BE2C (cell line): ENCODE data around the gene CPEB1.

Experiments
- DNase-seq: peaks from one replicate; pipeline ENCODE4 v3.0.0-alpha.2; 2020
- H3K27me3 ChIP-seq: fragments of 250-450 bp; sonication (Bioruptor Pico); 2 replicates; pipeline ENCODE4 v1.5.1; 2020; ENCODE audit warnings: mild to moderate bottlenecking
- H3K36me3 ChIP-seq: fragments of 250-450 bp; sonication (Bioruptor Pico); 2 replicates; pipeline ENCODE4 v1.5.1; 2020; ENCODE audit warnings: mild to moderate bottlenecking
- H3K4me1 ChIP-seq: fragments of 250-450 bp; sonication (Bioruptor Pico); 2 replicates; pipeline ENCODE4 v1.5.1; 2020
- H3K4me3 ChIP-seq: 2 replicates; pipeline ENCODE4 v1.5.1; 2011; ENCODE audit warnings: low read depth, low read length
- H3K9me3 ChIP-seq: fragments of 250-450 bp; sonication (Bioruptor Pico); 2 replicates; pipeline ENCODE4 v1.5.1; 2020
- TF ChIP-seq, protein P1 (sequence below): IDR thresholded peaks from 2 replicates; pipeline ENCODE4 v1.5.1; 2012; ENCODE audit warnings: mild to moderate bottlenecking, low read depth, low read length

Gene CPEB1

GRCh38 chr15:82597815-82598214 is 49.3 kb downstream of the CPEB1 start:
- H3K27me3 ChIP-seq: peaks cover 38% of the 10 kb centered on the region
- no peaks in the 10 kb centered on the region for H3K36me3 ChIP-seq
- no peak overlapping the region for H3K4me3 ChIP-seq
- TF ChIP-seq, protein P1, sequence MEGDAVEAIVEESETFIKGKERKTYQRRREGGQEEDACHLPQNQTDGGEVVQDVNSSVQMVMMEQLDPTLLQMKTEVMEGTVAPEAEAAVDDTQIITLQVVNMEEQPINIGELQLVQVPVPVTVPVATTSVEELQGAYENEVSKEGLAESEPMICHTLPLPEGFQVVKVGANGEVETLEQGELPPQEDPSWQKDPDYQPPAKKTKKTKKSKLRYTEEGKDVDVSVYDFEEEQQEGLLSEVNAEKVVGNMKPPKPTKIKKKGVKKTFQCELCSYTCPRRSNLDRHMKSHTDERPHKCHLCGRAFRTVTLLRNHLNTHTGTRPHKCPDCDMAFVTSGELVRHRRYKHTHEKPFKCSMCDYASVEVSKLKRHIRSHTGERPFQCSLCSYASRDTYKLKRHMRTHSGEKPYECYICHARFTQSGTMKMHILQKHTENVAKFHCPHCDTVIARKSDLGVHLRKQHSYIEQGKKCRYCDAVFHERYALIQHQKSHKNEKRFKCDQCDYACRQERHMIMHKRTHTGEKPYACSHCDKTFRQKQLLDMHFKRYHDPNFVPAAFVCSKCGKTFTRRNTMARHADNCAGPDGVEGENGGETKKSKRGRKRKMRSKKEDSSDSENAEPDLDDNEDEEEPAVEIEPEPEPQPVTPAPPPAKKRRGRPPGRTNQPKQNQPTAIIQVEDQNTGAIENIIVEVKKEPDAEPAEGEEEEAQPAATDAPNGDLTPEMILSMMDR: no peak
- no peak for DNase-seq
- no peaks in the 10 kb centered on the region for H3K4me1 ChIP-seq
- no peaks in the 10 kb centered on the region for H3K9me3 ChIP-seq

- Histone ChIP-seq H3K4me1 (no peaks in the 10 kb centered on the region), H3K36me3 (no peaks in the 10 kb centered on the region), H3K27me3 (peaks cover 42% of the 10 kb centered on the region), H3K9me3 (no peaks in the 10 kb centered on the region), H3K4me3 (no peak overlapping the region)
- TF ChIP-seq, protein P1: no peak
- DNase-seq: no peak
Observed at GRCh38 chr15:82595766-82596165, 51.4 kb downstream of the CPEB1 start.

DNA sequence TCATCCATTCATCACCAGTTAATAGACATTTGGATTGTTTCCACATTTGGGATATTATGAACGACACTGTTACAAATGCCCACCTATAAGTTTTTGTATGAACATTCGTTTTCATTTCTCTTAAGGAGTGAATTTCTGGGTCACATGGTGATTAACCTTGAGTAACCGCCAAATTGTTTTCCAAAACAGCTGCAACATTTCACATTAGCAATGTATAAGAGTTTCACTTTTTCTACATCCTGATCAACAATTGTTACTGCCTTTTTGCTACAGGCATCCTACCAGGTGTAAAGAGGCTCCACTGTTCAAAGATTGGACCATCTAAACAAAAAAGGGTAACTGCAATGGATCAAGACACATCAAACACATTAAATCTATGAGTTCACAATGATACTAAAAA is 52.0 kb downstream of the CPEB1 start:
- TF ChIP-seq, protein P1: no peak
- Histone ChIP-seq H3K4me3 (no peak overlapping the region), H3K9me3 (no peaks in the 10 kb centered on the region), H3K4me1 (no peaks in the 10 kb centered on the region), H3K27me3 (peaks cover 47% of the 10 kb centered on the region), H3K36me3 (no peaks in the 10 kb centered on the region)
- no peak for DNase-seq

DNA sequence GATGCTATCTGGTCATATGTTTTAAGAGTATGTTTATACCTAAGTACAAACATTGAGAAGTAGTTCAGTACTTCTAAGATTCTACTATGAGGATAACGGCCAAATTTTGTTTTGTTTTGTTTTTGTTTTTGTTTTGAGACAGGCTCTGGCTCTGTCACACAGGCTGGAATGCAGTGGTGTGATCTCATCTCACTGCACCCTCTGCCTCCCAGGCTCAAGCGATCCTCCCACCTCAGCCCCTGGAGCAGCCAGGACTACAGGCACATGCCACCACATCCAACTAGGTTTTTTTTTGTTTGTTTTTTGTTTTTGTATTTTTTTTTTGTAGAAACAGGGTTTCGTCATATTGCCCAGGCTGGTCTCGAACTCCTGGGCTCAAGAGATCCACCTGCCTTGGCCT is 59.4 kb downstream of the CPEB1 start:
- TF ChIP-seq, protein P1: no peak
- H3K4me3 ChIP-seq: no peak overlapping the region
- H3K4me1 ChIP-seq: no peaks in the 10 kb centered on the region
- DNase-seq: no peak
- H3K9me3 ChIP-seq: no peaks in the 10 kb centered on the region
- H3K27me3 ChIP-seq: peaks cover 63% of the 10 kb centered on the region
- H3K36me3 ChIP-seq: no peaks in the 10 kb centered on the region

- no peaks in the 10 kb centered on the region for H3K9me3 ChIP-seq
- H3K36me3 ChIP-seq: no peaks in the 10 kb centered on the region
- H3K27me3 ChIP-seq: peaks cover 74% of the 10 kb centered on the region
- H3K4me3 ChIP-seq: no peak overlapping the region
- TF ChIP-seq, protein P1: no peak
- no peak for DNase-seq
- no peaks in the 10 kb centered on the region for H3K4me1 ChIP-seq
Observed at GRCh38 chr15:82585072-82585471, 62.1 kb downstream of the CPEB1 start.

DNA sequence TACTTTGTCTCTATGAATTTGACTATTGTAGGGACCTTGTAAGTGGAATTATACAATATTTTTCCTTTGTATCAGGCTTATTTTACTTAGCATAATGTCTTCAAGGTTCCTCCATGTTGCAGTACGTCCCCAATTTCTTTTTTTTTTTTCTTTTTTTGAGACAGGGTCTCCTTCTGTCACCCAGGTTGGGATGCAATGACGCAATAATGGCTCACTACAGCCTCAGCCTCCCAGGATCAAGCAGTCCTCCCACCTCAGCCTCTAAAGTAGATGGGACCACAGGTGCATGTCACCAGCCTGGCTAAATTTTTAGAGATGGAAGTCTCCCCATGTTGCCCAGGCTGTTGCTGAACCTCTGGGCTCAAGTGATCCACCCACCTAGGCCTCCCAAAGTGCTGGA is 66.5 kb downstream of the CPEB1 start:
- peaks cover 52% of the 10 kb centered on the region for H3K27me3 ChIP-seq
- no peak for DNase-seq
- TF ChIP-seq, protein P1: no peak
- H3K9me3 ChIP-seq: no peaks in the 10 kb centered on the region
- no peaks in the 10 kb centered on the region for H3K36me3 ChIP-seq
- no peaks in the 10 kb centered on the region for H3K4me1 ChIP-seq
- H3K4me3 ChIP-seq: no peak overlapping the region
